ENCODE results near the gene OR5I1. TPM values are rescaled to one million over a fixed set of nuclear protein-coding genes. Genes with fewer than 3 reads are reported as not detected.

Gene OR5I1
- total RNA-seq (not detected), polyA plus RNA-seq (not detected)
- long read RNA-seq, donor 1: 0 reads
- long read RNA-seq, donor 2: 0 reads
- long read RNA-seq, donor 3: 0 reads
- long read RNA-seq, donor 4: 0 reads
- long read RNA-seq, donor 5: 0 reads
- long read RNA-seq, donor 6: 0 reads
- long read RNA-seq, donor 7: 0 reads
- long read RNA-seq, donor 8: 0 reads
- long read RNA-seq, donor 9: 0 reads
- long read RNA-seq, donor 10: 0 reads

DNA sequence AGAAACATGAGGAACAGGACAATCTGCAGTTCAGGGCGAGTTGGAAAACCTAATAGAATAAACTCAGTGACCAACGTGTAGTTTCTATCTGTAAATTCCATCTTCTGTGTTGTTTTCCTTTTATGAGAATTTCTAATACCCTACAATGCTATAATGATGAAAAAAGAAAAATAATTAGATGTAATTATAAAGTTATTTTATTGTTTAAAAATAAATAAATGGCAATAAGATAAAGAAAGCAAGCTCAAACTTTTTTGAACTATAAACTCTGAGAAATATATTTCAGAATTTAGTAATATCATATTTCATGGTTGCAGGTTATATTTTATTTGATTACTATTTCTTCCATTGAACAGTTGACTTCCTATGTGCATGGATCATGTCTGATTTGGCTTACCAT lies at the start of gene OR5I1:
OR5I1 (minus strand) TSS at position 101 of the 400 bp plus-strand sequence; CDS start at position 101, 0 bp downstream.
- Histone ChIP-seq H3K27me3 (no peaks in the 10 kb centered on the region), H3K9me3 (no peaks in the 10 kb centered on the region), H3K27ac (no peak within 1 kb of the TSS), H3K36me3 (no peaks in the 10 kb centered on the region), H3K4me1 (no peaks in the 10 kb centered on the region), H3K4me3 (no peak within 1 kb of the TSS)
- WGBS, 5 donors: 54 to 70% (median 67%) methylated on average over 2 of the region's 2 CpGs
- intact Hi-C loops (cut with DNase I; ENCODE audit: low total_unique reads): no loop called here
- TF ChIP-seq, protein P1, sequence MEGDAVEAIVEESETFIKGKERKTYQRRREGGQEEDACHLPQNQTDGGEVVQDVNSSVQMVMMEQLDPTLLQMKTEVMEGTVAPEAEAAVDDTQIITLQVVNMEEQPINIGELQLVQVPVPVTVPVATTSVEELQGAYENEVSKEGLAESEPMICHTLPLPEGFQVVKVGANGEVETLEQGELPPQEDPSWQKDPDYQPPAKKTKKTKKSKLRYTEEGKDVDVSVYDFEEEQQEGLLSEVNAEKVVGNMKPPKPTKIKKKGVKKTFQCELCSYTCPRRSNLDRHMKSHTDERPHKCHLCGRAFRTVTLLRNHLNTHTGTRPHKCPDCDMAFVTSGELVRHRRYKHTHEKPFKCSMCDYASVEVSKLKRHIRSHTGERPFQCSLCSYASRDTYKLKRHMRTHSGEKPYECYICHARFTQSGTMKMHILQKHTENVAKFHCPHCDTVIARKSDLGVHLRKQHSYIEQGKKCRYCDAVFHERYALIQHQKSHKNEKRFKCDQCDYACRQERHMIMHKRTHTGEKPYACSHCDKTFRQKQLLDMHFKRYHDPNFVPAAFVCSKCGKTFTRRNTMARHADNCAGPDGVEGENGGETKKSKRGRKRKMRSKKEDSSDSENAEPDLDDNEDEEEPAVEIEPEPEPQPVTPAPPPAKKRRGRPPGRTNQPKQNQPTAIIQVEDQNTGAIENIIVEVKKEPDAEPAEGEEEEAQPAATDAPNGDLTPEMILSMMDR (IDR thresholded peaks at IDR 0.05): no peak
- no peak for TF ChIP-seq EP300 (IDR thresholded peaks at IDR 0.05)
- no peak for TF ChIP-seq POLR2AphosphoS5 (IDR thresholded peaks at IDR 0.05)
- TF ChIP-seq POLR2A (IDR thresholded peaks at IDR 0.05): no peak
- no peak for DNase-seq

DNA sequence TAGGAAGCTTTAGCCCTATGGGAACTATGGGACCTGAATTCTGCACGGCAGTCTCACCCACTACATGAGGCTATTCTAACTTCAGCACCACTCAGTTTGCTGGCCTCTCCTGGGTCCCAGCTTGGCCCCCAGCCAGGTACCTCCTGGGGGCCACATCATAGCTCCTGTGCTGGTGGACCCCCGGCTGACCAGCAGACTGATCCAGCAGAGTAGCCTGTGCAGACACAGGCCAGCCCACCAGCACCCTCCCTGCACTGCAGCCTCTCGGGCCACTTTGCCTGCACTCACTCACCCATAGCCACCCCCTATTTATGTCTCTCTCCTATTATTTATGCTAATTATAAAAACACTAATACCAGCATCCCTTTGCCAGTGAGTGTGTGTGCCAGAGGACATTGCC lies 34.7 kb upstream of the OR5I1 start:
- DNase-seq: no peak
- Histone ChIP-seq H3K27ac (no peak overlapping the region), H3K4me1 (no peaks in the 10 kb centered on the region), H3K36me3 (no peaks in the 10 kb centered on the region), H3K4me3 (no peak overlapping the region), H3K9me3 (peaks cover 0 to 16% (median 4%) of the 10 kb centered on the region in 4 donors), H3K27me3 (no peaks in the 10 kb centered on the region)
- 86 to 95% (median 90%) methylated on average over 3 of the region's 3 CpGs for WGBS, 5 donors
- TF ChIP-seq POLR2AphosphoS5 (IDR thresholded peaks at IDR 0.05): no peak
- no peak for TF ChIP-seq POLR2A (IDR thresholded peaks at IDR 0.05)
- TF ChIP-seq, protein P1 (IDR thresholded peaks at IDR 0.05): no peak
- no peak for TF ChIP-seq EP300 (IDR thresholded peaks at IDR 0.05)
- intact Hi-C loops (cut with DNase I; ENCODE audit: low total_unique reads): no loop called here

DNA sequence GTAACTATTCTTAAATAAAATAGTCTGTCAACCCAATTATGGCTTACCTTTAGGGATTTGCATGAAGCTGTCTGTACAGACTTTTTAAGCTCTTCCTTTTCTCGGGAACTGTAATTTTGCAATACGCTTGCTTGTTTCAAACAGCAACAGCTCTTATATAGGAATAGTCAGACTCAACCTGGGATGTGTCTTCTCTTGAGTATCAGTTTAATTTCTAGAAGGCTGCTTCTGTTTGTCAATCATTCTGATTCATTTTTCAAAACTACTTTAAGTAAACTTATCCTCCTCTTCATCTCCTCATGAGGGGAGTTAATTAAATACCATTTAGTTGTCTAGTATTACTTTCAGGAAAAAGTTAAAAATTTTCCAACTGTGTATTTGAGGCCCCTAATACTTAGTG lies 33.6 kb upstream of the OR5I1 start, which contains the start of gene OR10AG1:
OR10AG1 (minus strand) TSS at position 101 of the 400 bp plus-strand sequence; CDS start at position 63, 38 bp downstream.
- Histone ChIP-seq H3K36me3 (no peaks in the 10 kb centered on the region), H3K27me3 (no peaks in the 10 kb centered on the region), H3K4me1 (no peaks in the 10 kb centered on the region), H3K27ac (no peak within 1 kb of the TSS), H3K4me3 (no peak within 1 kb of the TSS), H3K9me3 (peaks cover 0 to 16% (median 4%) of the 10 kb centered on the region in 4 donors)
- intact Hi-C loops (cut with DNase I; ENCODE audit: low total_unique reads): no loop called here
- 71 to 91% (median 84%) methylated on average over 2 of the region's 2 CpGs for WGBS, 5 donors
- TF ChIP-seq, protein P1 (IDR thresholded peaks at IDR 0.05): no peak
- TF ChIP-seq POLR2AphosphoS5 (IDR thresholded peaks at IDR 0.05) (no peak), POLR2A (IDR thresholded peaks at IDR 0.05) (no peak), EP300 (IDR thresholded peaks at IDR 0.05) (no peak)
- no peak for DNase-seq

DNA sequence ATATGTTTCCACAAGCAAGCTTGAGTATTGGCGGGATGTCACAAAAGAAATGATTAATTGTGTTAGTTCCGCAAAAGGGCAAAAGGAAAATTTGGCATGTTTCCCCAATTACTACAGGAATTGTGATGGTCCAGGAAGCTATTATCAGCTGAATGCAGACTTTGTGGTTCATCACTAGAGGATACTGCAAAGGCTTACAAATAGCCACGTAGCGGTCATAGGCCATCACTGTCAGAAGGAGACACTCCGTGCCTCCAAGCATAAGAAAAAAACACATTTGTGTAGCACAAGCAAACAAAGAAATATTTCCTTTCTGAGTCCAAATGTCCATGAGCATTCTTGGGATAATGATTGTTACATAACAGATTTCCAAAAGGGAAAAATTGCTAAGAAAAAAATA lies 31.7 kb upstream of the OR5I1 start:
- no peak overlapping the region for H3K4me3 ChIP-seq
- H3K9me3 ChIP-seq: peaks cover 0 to 16% (median 4%) of the 10 kb centered on the region in 4 donors
- no peak for TF ChIP-seq EP300 (IDR thresholded peaks at IDR 0.05)
- TF ChIP-seq, protein P1 (IDR thresholded peaks at IDR 0.05): no peak
- TF ChIP-seq POLR2AphosphoS5 (IDR thresholded peaks at IDR 0.05): no peak
- no peak for TF ChIP-seq POLR2A (IDR thresholded peaks at IDR 0.05)
- no peaks in the 10 kb centered on the region for H3K27me3 ChIP-seq
- WGBS, 5 donors: 80 to 90% (median 86%) methylated on average over 5 of the region's 5 CpGs
- no peaks in the 10 kb centered on the region for H3K36me3 ChIP-seq
- no peak for DNase-seq
- no peak overlapping the region for H3K27ac ChIP-seq
- intact Hi-C loops (cut with DNase I; ENCODE audit: low total_unique reads): no loop called here
- no peaks in the 10 kb centered on the region for H3K4me1 ChIP-seq

Data from stomach (tissue), 19 donors.